Mesenchymal stem cell (in vitro differentiated cells and primary cell): ENCODE results near the gene ZSWIM4.

ENCODE experiments used
- DNase-seq: peaks from one replicate; pipeline ENCODE4 v3.0.0-alpha.2; 2013
- H2AFZ ChIP-seq: one replicate; pipeline ENCODE4 v1.6.1; 2013; ENCODE audit warnings: low read depth, mild to moderate bottlenecking, control low read depth, inconsistent platforms, low read length, moderate library complexity
- H2AK5ac ChIP-seq: 2 replicates; pipeline ENCODE4 v1.6.1; 2013; ENCODE audit warnings: low read length, moderate library complexity, mild to moderate bottlenecking, inconsistent platforms; ENCODE audit not compliant: severe bottlenecking
- H2BK120ac ChIP-seq: one replicate; pipeline ENCODE4 v1.6.1; 2013; ENCODE audit warnings: low read depth, mild to moderate bottlenecking, inconsistent platforms, low read length, moderate library complexity
- H2BK12ac ChIP-seq, 2 experiments: one replicate each; pipeline ENCODE4 v1.6.1; 2013; ENCODE audit warnings: inconsistent platforms in 2 of 2, low read length in 2 of 2, mild to moderate bottlenecking in 2 of 2, moderate library complexity in 2 of 2, control low read depth in 1 of 2
- H2BK15ac ChIP-seq: one replicate; pipeline ENCODE4 v1.6.1; 2013; ENCODE audit warnings: mild to moderate bottlenecking, low read depth, inconsistent platforms; ENCODE audit not compliant: poor library complexity, severe bottlenecking
- H2BK5ac ChIP-seq: 2 replicates; pipeline ENCODE4 v1.6.1; 2013; ENCODE audit warnings: low read depth, mild to moderate bottlenecking, low read length, control low read depth, inconsistent platforms; ENCODE audit not compliant: poor library complexity, severe bottlenecking
- H3K14ac ChIP-seq, 2 experiments: one replicate each; pipeline ENCODE4 v1.6.1; 2013; ENCODE audit warnings: inconsistent platforms in 2 of 2, low read length in 2 of 2, control low read depth in 1 of 2, mild to moderate bottlenecking in 1 of 2, moderate library complexity in 1 of 2
- H3K18ac ChIP-seq, 2 experiments: one replicate each; pipeline ENCODE4 v1.6.1; 2013; ENCODE audit warnings: inconsistent platforms in 2 of 2, low read length in 2 of 2, control low read depth in 1 of 2, low read depth in 1 of 2, mild to moderate bottlenecking in 1 of 2
- H3K23ac ChIP-seq, 2 experiments: one replicate each; pipeline ENCODE4 v1.6.1; 2013; ENCODE audit warnings: inconsistent platforms in 2 of 2, low read length in 2 of 2, mild to moderate bottlenecking in 2 of 2, moderate library complexity in 2 of 2, control low read depth in 1 of 2
- H3K27ac ChIP-seq: 2 replicates; pipeline ENCODE4 v1.5.1; 2013; ENCODE audit warnings: mild to moderate bottlenecking, moderate library complexity, low read length, control low read depth, inconsistent platforms; ENCODE audit not compliant: poor library complexity, severe bottlenecking
- H3K27me3 ChIP-seq, 2 experiments: 2 replicates each; pipeline versions ENCODE4 v1.6.1 to v1.7.0; 2013; ENCODE audit warnings: low read length in 2 of 2, mild to moderate bottlenecking in 2 of 2, moderate library complexity in 2 of 2, control low read depth in 1 of 2, inconsistent platforms in 1 of 2; ENCODE audit not compliant: control insufficient read depth in 1 of 2, insufficient read depth in 1 of 2
- H3K36me3 ChIP-seq, 2 experiments: 2 replicates each; pipeline versions ENCODE4 v1.6.1 to v1.7.0; 2013; ENCODE audit warnings: low read length in 2 of 2, control low read depth in 1 of 2, inconsistent platforms in 1 of 2, low read depth in 1 of 2, mild to moderate bottlenecking in 1 of 2; ENCODE audit not compliant: insufficient read depth in 2 of 2, control insufficient read depth in 1 of 2
- H3K4ac ChIP-seq, 2 experiments: one replicate each; pipeline ENCODE4 v1.6.1; 2013; ENCODE audit warnings: inconsistent platforms in 2 of 2, low read length in 2 of 2, mild to moderate bottlenecking in 2 of 2, moderate library complexity in 2 of 2, control low read depth in 1 of 2, low read depth in 1 of 2
- H3K4me1 ChIP-seq: 2 replicates; pipeline ENCODE4 v1.6.1; 2013; ENCODE audit warnings: low read depth, low read length, control low read depth; ENCODE audit not compliant: control insufficient read depth, insufficient read depth
- H3K4me2 ChIP-seq: 2 replicates; pipeline ENCODE4 v1.6.1; 2013; ENCODE audit warnings: low read length, mild to moderate bottlenecking, inconsistent platforms; ENCODE audit not compliant: poor library complexity, severe bottlenecking
- H3K4me3 ChIP-seq, 2 experiments: 2 replicates each; pipeline versions ENCODE4 v1.5.1 to v1.7.0; 2013; ENCODE audit warnings: low read length in 2 of 2, mild to moderate bottlenecking in 2 of 2, control low read depth in 1 of 2, low read depth in 1 of 2; ENCODE audit not compliant: insufficient read depth in 1 of 2
- H3K79me1 ChIP-seq: replicated peaks from 2 replicates; pipeline ENCODE4 v1.6.1; 2013; ENCODE audit warnings: mild to moderate bottlenecking, control low read depth, low read length, inconsistent platforms; ENCODE audit not compliant: poor library complexity, severe bottlenecking
- H3K9ac ChIP-seq: 2 replicates; pipeline ENCODE4 v1.7.0; 2013; ENCODE audit warnings: mild to moderate bottlenecking, low read length, moderate library complexity
- H3K9me3 ChIP-seq: 2 replicates; pipeline ENCODE4 v1.7.0; 2013; ENCODE audit warnings: mild to moderate bottlenecking, low read length; ENCODE audit not compliant: control insufficient read depth
- H4K8ac ChIP-seq: one replicate; pipeline ENCODE4 v1.6.1; 2013; ENCODE audit warnings: inconsistent platforms, mild to moderate bottlenecking, low read length, moderate library complexity
- H4K91ac ChIP-seq: one replicate; pipeline ENCODE4 v1.6.1; 2013; ENCODE audit warnings: mild to moderate bottlenecking, low read length, inconsistent platforms
- WGBS: methylation state at CpG from one replicate; pipeline ENCODE4 v1.1.7; 2013; ENCODE audit warnings: mixed read lengths; 5-methylcytosine and 5-hydroxymethylcytosine counted together

Gene ZSWIM4

DNA sequence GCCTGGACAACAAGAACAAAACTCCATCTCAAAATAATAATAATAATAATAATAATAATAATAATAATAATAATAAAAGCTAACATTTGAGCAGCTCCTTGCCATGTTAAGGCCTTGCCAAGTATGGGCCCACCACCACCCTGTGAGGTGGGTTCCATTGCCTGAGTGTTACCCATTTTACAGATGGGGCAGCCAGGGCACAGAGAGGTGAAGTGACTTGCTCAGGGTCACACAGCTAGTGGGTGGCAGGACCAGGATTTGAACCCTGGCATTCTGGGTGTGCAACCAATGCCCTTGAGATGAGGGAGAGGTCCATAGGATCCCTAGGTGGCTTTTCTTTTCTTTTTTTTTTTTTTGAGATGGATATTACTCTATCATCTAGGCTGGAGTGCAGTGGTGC is 29.5 kb downstream of the ZSWIM4 start:
- Histone ChIP-seq H2BK120ac (no peak overlapping the region), H3K14ac (no peak overlapping the region), H2BK15ac (no peak overlapping the region), H3K36me3 (peaks cover 55 to 58% of the 10 kb centered on the region in 2 experiments), H3K9me3 (no peaks in the 10 kb centered on the region), H3K18ac (no peak overlapping the region), H3K27ac (no peak overlapping the region), H3K9ac (no peak overlapping the region), H2BK5ac (no peak overlapping the region), H2AFZ (no peak overlapping the region), H4K91ac (no peak overlapping the region), H4K8ac (no peak overlapping the region), H3K4ac (no peak overlapping the region), H3K79me1 (peaks cover 14% of the 10 kb centered on the region), H3K27me3 (no peaks in the 10 kb centered on the region), H3K23ac (no peak overlapping the region), H3K4me3 (no peak overlapping the region), H3K4me1 (peaks cover 12% of the 10 kb centered on the region), H2BK12ac (no peak overlapping the region), H3K4me2 (no peak overlapping the region), H2AK5ac (no peak overlapping the region)
- DNase-seq, result no peak

DNA sequence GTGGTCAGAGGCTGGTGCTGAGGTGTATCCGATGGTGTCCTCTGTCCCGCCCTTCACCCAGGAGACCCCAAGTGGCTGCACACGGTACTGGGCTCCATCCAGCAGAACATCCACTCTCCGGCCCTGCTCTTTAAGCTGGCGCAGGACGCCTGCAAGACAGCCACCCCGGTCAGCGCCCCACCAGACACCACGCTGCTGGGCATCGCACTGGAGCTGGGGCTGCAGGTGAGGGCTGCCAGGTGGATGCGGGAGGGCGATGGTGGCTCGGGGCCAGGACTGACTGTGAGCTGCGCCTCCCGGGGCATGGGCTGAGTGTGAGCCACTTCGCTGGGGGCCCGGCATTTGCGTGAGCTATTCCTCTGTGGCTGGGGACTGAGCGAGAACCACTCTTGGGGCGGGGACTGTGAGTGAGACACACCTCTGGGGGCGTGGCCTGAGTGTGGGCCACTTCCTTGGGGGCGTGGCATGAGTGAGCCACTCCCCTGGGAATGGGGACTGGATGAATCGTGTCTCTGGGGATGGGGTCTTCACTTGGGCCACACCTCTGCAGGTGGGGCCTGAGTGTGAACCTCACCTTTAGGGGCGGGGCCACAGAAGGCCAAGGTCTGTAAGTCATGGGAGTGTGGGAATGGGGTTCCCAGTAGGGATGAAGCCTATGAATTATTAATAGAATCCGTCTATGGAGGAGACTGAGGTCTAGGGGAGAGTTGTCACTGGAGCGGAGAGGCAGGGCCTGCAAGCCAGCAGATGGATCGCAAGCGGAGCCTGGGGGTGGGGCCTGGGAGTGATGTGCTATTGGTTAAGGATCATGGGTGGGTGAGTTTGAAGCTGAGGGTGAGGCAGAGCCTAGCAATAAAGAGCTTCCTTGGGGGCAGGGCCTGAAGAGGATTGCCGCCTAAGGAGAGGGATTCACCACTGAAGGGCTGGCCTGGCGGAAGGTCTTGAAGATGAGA is 30.5 kb downstream of the ZSWIM4 start:
- no peak overlapping the region for H2BK5ac ChIP-seq
- no peak overlapping the region for H2BK15ac ChIP-seq
- no peak overlapping the region for H2BK120ac ChIP-seq
- H3K4me1 ChIP-seq, result peaks cover 15% of the 10 kb centered on the region
- H3K4me3 ChIP-seq, result no peak overlapping the region
- H3K23ac ChIP-seq, result no peak overlapping the region
- H2AFZ ChIP-seq, result no peak overlapping the region
- no peak overlapping the region for H3K14ac ChIP-seq
- no peak overlapping the region for H3K4me2 ChIP-seq
- H2AK5ac ChIP-seq, result no peak overlapping the region
- H3K27ac ChIP-seq, result no peak overlapping the region
- peaks cover 64 to 66% of the 10 kb centered on the region in 2 experiments for H3K36me3 ChIP-seq
- H3K79me1 ChIP-seq, result peaks cover 14% of the 10 kb centered on the region
- no peak overlapping the region for H3K18ac ChIP-seq
- peak; percentile 77 for DNase-seq
- no peaks in the 10 kb centered on the region for H3K9me3 ChIP-seq
- H3K4ac ChIP-seq, result no peak overlapping the region
- no peak overlapping the region for H2BK12ac ChIP-seq
- 90% methylated on average over 30 of the region's 30 CpGs for WGBS
- H4K8ac ChIP-seq, result no peak overlapping the region
- H3K9ac ChIP-seq, result no peak overlapping the region
- no peaks in the 10 kb centered on the region for H3K27me3 ChIP-seq
- H4K91ac ChIP-seq, result no peak overlapping the region

- DNase-seq, result peak; percentile 54
- H2AFZ ChIP-seq, result no peak overlapping the region
- H4K91ac ChIP-seq, result no peak overlapping the region
- no peaks in the 10 kb centered on the region for H3K9me3 ChIP-seq
- H3K23ac ChIP-seq, result no peak overlapping the region
- H2BK12ac ChIP-seq, result no peak overlapping the region
- no peak overlapping the region for H3K4me2 ChIP-seq
- peaks cover 66 to 75% of the 10 kb centered on the region in 2 experiments for H3K36me3 ChIP-seq
- no peaks in the 10 kb centered on the region for H3K27me3 ChIP-seq
- H3K4ac ChIP-seq, result no peak overlapping the region
- no peak overlapping the region for H2BK15ac ChIP-seq
- H3K4me3 ChIP-seq, result no peak overlapping the region
- peaks cover 15% of the 10 kb centered on the region for H3K4me1 ChIP-seq
- WGBS, result 97% methylated on average over 9 of the region's 9 CpGs
- peaks cover 14% of the 10 kb centered on the region for H3K79me1 ChIP-seq
- no peak overlapping the region for H4K8ac ChIP-seq
- H3K27ac ChIP-seq, result no peak overlapping the region
- H2BK120ac ChIP-seq, result no peak overlapping the region
- H3K9ac ChIP-seq, result no peak overlapping the region
- no peak overlapping the region for H2AK5ac ChIP-seq
- no peak overlapping the region for H3K18ac ChIP-seq
- H2BK5ac ChIP-seq, result no peak overlapping the region
- no peak overlapping the region for H3K14ac ChIP-seq
Measured at GRCh38 chr19:13826652-13827235, 31.5 kb downstream of the ZSWIM4 start.

GRCh38 chr19:13827656-13828055 is 32.4 kb downstream of the ZSWIM4 start:
- H3K14ac ChIP-seq, result no peak overlapping the region
- H2AK5ac ChIP-seq, result no peak overlapping the region
- no peak overlapping the region for H2AFZ ChIP-seq

More at GRCh38 chr19:13827656-13828055, 32.4 kb downstream of the ZSWIM4 start:
- H3K4ac ChIP-seq, result no peak overlapping the region
- no peak overlapping the region for H3K23ac ChIP-seq
- H2BK120ac ChIP-seq, result no peak overlapping the region
- H3K4me3 ChIP-seq, result no peak overlapping the region
- DNase-seq, result peak; percentile 66
- no peak overlapping the region for H2BK12ac ChIP-seq
- H4K8ac ChIP-seq, result no peak overlapping the region
- H2BK5ac ChIP-seq, result no peak overlapping the region
- peak overlapping the region; percentile 44 for H2BK15ac ChIP-seq
- no peak overlapping the region for H3K18ac ChIP-seq
- WGBS, result 97% methylated on average over 4 of the region's 4 CpGs
- H3K4me2 ChIP-seq, result no peak overlapping the region
- no peaks in the 10 kb centered on the region for H3K9me3 ChIP-seq
- no peaks in the 10 kb centered on the region for H3K27me3 ChIP-seq
- H3K79me1 ChIP-seq, result peaks cover 14% of the 10 kb centered on the region
- no peak overlapping the region for H4K91ac ChIP-seq
- no peak overlapping the region for H3K9ac ChIP-seq
- H3K36me3 ChIP-seq, result peaks cover 67 to 75% of the 10 kb centered on the region in 2 experiments
- no peak overlapping the region for H3K27ac ChIP-seq
- H3K4me1 ChIP-seq, result peaks cover 13% of the 10 kb centered on the region
